ENCODE results near the gene SPATA46.

- TF ChIP-seq POLR2A (IDR thresholded peaks at IDR 0.05) (no peak), CTCF (IDR thresholded peaks at IDR 0.05) (no peak)
Observed at GRCh38 chr1:162367073-162367472, 9.6 kb downstream of the SPATA46 start.
